GM04504 (cell line): ENCODE data around the gene ATXN2L.
A peak's percentile ranks its signal among the peaks of the same experiment; 100 is the strongest.
"Not testable (repeated sequence)": the region's sequence is repeated elsewhere in the genome, so short reads cannot be mapped to it uniquely, and the experiment has no call there.

Experiments used
- DNase-seq: peaks from one replicate; pipeline ENCODE4 v3.0.0-alpha.2; 2012; ENCODE audit warnings: low read depth

ATXN2L gene

GRCh38 chr16:28872952-28873351 is 50.2 kb downstream of the ATXN2L start:
- no peak for DNase-seq

GRCh38 chr16:28873543-28874201 is 50.9 kb downstream of the ATXN2L start:
- DNase-seq = no peak

- DNase-seq = no peak
Observed at GRCh38 chr16:28874406-28874805, 51.6 kb downstream of the ATXN2L start.

GRCh38 chr16:28875134-28876018 is 52.6 kb downstream of the ATXN2L start:
- no peak for DNase-seq

GRCh38 chr16:28876019-28876659 is 53.3 kb downstream of the ATXN2L start:
- no peak for DNase-seq

GRCh38 chr16:28876973-28877654 is 54.3 kb downstream of the ATXN2L start:
- no peak for DNase-seq

- DNase-seq = no peak
Observed at GRCh38 chr16:28877655-28878000, 54.8 kb downstream of the ATXN2L start.

- no peak for DNase-seq
Observed at GRCh38 chr16:28878083-28878926, 55.5 kb downstream of the ATXN2L start, which contains the start of gene ATP2A1. TSS of gene ATP2A1 (plus strand) at chr16:28878488. CDS start at chr16:28878672, 184 bp downstream.

- DNase-seq = no peak
Observed at GRCh38 chr16:28879261-28879840, 56.6 kb downstream of the ATXN2L start.

GRCh38 chr16:28879841-28880588 is 57.2 kb downstream of the ATXN2L start:
- DNase-seq = peak; percentile 67

- no peak for DNase-seq
Observed at GRCh38 chr16:28880589-28880915, 57.8 kb downstream of the ATXN2L start.

- DNase-seq = no peak
Observed at GRCh38 chr16:28880955-28881354, 58.2 kb downstream of the ATXN2L start.

GRCh38 chr16:28881565-28881964 is 58.8 kb downstream of the ATXN2L start:
- not testable (repeated sequence) for DNase-seq

GRCh38 chr16:28882551-28883160 is 59.9 kb downstream of the ATXN2L start:
- DNase-seq = no peak

GRCh38 chr16:28883221-28883996 is 60.6 kb downstream of the ATXN2L start:
- DNase-seq = no peak

- no peak for DNase-seq
Observed at GRCh38 chr16:28884045-28884444, 61.2 kb downstream of the ATXN2L start.
